Measurements from ENCODE around the gene LCN2.

Gene LCN2

DNA sequence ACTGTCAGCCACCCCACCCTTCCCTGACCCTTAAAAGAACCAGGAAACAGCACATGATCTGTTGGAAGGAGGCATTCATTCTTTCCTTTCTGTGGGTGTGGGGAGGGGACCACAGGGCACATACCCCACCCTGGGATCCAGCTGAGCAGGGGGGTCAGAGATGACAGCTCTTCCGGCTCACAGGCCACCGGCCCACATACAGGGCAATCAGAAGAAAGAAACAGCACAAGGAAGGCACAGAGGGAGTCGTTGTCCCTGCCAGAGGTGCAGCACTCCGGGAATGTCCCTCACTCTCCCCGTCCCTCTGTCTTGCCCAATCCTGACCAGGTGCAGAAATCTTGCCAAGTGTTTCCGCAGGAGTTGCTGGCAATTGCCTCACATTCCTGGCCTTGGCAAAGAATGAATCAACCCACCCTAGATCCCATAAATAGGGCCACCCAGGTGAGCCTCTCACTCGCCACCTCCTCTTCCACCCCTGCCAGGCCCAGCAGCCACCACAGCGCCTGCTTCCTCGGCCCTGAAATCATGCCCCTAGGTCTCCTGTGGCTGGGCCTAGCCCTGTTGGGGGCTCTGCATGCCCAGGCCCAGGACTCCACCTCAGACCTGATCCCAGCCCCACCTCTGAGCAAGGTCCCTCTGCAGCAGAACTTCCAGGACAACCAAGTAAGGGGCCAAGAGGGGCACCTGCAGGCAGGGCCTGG, at the start of gene LCN2:
Gene LCN2 (plus strand): TSS at position 453 of the 701 bp plus-strand sequence. CDS start 73 bp downstream, at position 526.
- H3K4me3 ChIP-seq (ENCODE audit: low read length) = no peak within 1 kb of the TSS
- no peak for TF ChIP-seq CTCF (IDR thresholded peaks at IDR 0.05; ENCODE audit: insufficient read depth, low read depth, low read length, missing control alignments)

DNA sequence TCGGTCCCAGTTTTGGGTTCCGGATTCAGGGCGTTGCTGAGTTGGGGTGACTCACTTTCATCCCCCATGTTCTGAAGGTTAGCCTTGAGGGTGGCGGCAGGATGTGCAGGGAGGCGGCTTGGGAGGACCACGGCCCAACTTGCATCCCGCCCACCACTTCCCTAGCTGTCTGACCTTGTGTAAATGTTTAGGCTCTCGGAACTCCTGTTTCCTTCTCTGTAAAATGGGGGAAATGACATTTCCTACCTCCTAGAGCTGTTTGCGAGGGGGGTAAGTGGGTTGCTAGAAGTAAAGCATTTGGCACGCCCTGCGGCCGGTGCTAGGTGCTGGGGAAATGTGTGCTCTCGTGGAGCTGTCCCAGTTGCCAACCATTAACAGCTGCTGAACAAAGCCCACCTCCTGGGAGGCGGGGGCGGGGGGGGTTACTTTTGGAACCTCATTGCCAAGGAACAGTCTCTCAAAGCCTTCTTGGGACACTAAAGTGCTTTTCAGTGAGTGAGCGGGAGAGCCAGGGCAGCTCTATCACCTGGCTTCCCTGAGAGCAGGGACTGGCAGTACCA, 49.2 kb upstream of the LCN2 start:
- peak; percentile 36 for DNase-seq (ENCODE audit: low read depth)
- H3K4me3 ChIP-seq (ENCODE audit: low read length) = peak overlapping the region; percentile 63
- no peak for TF ChIP-seq CTCF (IDR thresholded peaks at IDR 0.05; ENCODE audit: insufficient read depth, low read depth, low read length, missing control alignments)

More for the DNA sequence above, at the start of gene LCN2:
- DNase-seq (ENCODE audit: low read depth) = peak; percentile 93

DNA sequence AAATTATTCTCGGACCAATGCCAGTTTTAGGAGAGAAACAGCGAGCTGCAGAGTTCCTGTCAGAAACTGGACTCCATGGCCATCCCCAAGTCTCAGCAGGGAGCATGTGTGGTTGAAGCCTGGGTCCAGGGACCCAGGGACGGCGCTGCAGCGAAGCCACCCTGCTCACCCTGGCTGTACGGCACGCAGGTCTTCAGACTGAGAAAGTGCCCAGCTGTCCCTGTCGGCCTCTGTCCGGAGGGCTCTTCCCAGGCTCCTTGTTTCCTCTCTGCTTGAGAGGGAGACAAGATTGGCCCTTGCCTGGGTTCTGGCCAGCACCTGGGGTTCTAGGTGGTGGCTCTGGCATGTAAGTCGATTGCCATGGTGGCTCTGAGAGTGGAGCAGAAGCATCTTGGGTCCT, 48.7 kb upstream of the LCN2 start:
- no peak for TF ChIP-seq CTCF (IDR thresholded peaks at IDR 0.05; ENCODE audit: insufficient read depth, low read depth, low read length, missing control alignments)
- DNase-seq (ENCODE audit: low read depth) = no peak
- no peak overlapping the region for H3K4me3 ChIP-seq (ENCODE audit: low read length)

- no peak for TF ChIP-seq CTCF (IDR thresholded peaks at IDR 0.05; ENCODE audit: insufficient read depth, low read depth, low read length, missing control alignments)
- no peak overlapping the region for H3K4me3 ChIP-seq (ENCODE audit: low read length)
- no peak for DNase-seq (ENCODE audit: low read depth)
These were observed 48.0 kb upstream of the LCN2 start for GRCh38 chr9:128101231-128101661.

- no peak overlapping the region for H3K4me3 ChIP-seq (ENCODE audit: low read length)
- no peak for DNase-seq (ENCODE audit: low read depth)
- no peak for TF ChIP-seq CTCF (IDR thresholded peaks at IDR 0.05; ENCODE audit: insufficient read depth, low read depth, low read length, missing control alignments)
These were observed 47.6 kb upstream of the LCN2 start for GRCh38 chr9:128101690-128102089.

- no peak for DNase-seq (ENCODE audit: low read depth)
- H3K4me3 ChIP-seq (ENCODE audit: low read length) = no peak overlapping the region
- TF ChIP-seq CTCF (IDR thresholded peaks at IDR 0.05; ENCODE audit: insufficient read depth, low read depth, low read length, missing control alignments) = no peak
These were observed 47.1 kb upstream of the LCN2 start for GRCh38 chr9:128102196-128102595.

Measured in epithelial cell of esophagus (primary cell).